ENCODE data around the gene ZNF718.
A peak's percentile ranks its signal among the peaks of the same experiment; 100 is the strongest.

The ZNF718 gene

DNA sequence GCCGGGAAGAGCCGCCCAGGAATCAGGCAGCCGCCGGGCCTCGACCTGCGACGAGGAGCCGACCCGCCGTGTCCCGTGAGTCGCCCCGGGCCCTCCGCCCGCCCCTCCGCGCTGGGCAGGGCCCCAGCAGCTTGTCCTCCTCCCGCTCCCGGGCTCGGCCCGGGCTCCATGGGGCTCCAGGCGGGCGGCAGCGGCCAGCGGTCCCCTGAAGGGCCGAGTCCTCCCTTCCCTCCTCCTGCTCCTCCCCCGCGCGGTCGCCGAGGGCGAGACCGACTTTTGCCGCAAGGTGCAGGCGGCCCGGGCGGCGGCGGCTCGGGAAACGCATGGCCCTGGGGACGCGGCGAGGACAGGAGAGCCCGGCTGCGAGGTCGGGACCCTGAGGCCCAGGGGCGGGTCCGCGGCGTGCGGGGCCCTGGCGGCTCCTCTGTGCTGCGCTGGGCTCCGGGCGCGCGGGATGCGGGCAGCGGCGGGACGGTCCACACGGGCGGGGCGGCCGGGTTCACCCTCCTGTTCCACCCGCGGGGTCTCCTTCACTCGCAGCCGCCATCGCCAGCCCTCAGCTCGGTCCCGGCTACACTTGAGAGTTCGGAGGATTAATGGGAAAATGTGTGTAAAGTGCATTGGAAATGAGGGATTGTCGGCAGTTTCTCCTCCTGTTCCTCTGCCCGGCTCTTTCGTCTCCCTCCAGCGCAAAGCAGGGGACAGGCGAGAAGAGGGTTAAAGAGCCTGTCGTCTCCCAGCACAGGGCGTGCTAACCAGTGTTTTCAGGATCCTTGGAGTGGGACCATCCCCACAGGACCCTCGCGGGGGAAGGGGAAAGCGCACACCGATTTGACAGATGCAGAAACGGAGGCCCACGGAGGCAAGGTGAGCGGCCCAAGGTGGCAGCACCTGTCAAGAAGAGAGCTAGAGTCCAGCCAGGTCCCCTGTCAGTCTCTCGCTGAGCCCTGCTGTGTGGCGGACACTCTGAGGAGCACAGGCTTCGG is 16.6 kb upstream of the ZNF718 start:
- peak; percentile 13 for DNase-seq
- peaks cover 52% of the 10 kb centered on the region for H3K9me3 ChIP-seq (ENCODE audit: severe bottlenecking)
- no peaks in the 10 kb centered on the region for H3K36me3 ChIP-seq
- H3K27ac ChIP-seq, result no peak overlapping the region
- H3K4me3 ChIP-seq (ENCODE audit: low read depth, low read length), result peak overlapping the region; percentile 14; the same call in 1 of the 2 replicates
- TF ChIP-seq CTCF (IDR thresholded peaks at IDR 0.05; ENCODE audit: low read depth, low read length), result no peak
- H3K27me3 ChIP-seq (ENCODE audit: insufficient read depth, low read depth, severe bottlenecking), result peaks cover 52% of the 10 kb centered on the region

- H3K36me3 ChIP-seq, result no peaks in the 10 kb centered on the region
- TF ChIP-seq CTCF (IDR thresholded peaks at IDR 0.05; ENCODE audit: low read depth, low read length), result no peak
- peaks cover 25% of the 10 kb centered on the region for H3K27me3 ChIP-seq (ENCODE audit: insufficient read depth, low read depth, severe bottlenecking)
- DNase-seq, result no peak
- no peak overlapping the region for H3K4me3 ChIP-seq (ENCODE audit: low read depth, low read length)
- H3K9me3 ChIP-seq (ENCODE audit: severe bottlenecking), result peaks cover 29% of the 10 kb centered on the region
- H3K27ac ChIP-seq, result no peak overlapping the region
Measured at GRCh38 chr4:112771-113170, 11.5 kb upstream of the ZNF718 start.

DNA sequence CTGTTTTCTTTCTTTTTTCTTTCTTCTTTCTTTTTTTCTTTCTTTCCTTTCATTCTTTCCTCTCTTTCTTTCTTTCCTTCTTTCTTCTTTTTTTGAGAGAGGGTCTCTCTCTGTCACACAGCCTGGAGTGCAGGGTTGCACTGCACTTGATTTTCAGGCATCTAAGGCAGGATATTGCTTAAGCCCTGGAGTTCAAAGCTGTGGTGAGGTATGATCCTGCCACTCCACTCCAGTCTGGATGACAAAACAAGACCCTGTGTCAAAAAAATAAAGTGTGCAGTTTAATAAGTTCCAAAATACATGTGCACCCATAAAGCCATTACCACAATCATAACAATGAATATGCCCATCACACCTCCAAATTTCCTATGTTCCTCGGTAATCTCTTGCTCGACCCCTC is 10.6 kb upstream of the ZNF718 start:
- no peak for TF ChIP-seq CTCF (IDR thresholded peaks at IDR 0.05; ENCODE audit: low read depth, low read length)

DNA sequence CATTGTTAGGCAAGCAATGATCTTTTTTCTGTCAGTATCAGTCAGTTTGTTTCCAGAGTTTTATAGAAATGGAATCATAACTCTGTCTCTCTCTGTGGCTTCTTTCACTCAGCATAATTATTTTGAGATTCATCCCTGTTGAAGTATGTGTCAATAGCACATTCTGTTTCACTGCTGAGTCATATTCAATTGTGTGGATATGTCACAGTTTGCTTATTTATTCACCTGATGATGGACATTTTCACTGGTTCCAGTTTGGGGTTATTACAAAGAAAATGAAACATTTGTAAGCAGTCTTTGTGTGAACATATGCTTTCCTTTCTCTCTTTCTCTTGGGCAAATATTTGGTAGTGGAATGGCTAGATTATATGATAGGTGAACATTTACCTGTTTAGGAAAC is 10.2 kb upstream of the ZNF718 start:
- TF ChIP-seq CTCF (IDR thresholded peaks at IDR 0.05; ENCODE audit: low read depth, low read length), result no peak
- DNase-seq, result no peak
- H3K36me3 ChIP-seq, result no peaks in the 10 kb centered on the region
- no peak overlapping the region for H3K27ac ChIP-seq
- H3K9me3 ChIP-seq (ENCODE audit: severe bottlenecking), result peaks cover 21% of the 10 kb centered on the region
- peaks cover 12% of the 10 kb centered on the region for H3K27me3 ChIP-seq (ENCODE audit: insufficient read depth, low read depth, severe bottlenecking)
- no peak overlapping the region for H3K4me3 ChIP-seq (ENCODE audit: low read depth, low read length)

More for the DNA sequence above, 10.6 kb upstream of the ZNF718 start:
- Histone ChIP-seq H3K4me3 (ENCODE audit: low read depth, low read length) (no peak overlapping the region), H3K9me3 (ENCODE audit: severe bottlenecking) (peaks cover 21% of the 10 kb centered on the region), H3K27ac (no peak overlapping the region), H3K36me3 (no peaks in the 10 kb centered on the region), H3K27me3 (ENCODE audit: insufficient read depth, low read depth, severe bottlenecking) (peaks cover 16% of the 10 kb centered on the region)
- no peak for DNase-seq

GRCh38 chr4:116499-116898 is 7.8 kb upstream of the ZNF718 start:
- Histone ChIP-seq H3K27me3 (ENCODE audit: insufficient read depth, low read depth, severe bottlenecking) (no peaks in the 10 kb centered on the region), H3K9me3 (ENCODE audit: severe bottlenecking) (peaks cover 11% of the 10 kb centered on the region), H3K4me3 (ENCODE audit: low read depth, low read length) (no peak overlapping the region), H3K27ac (no peak overlapping the region), H3K36me3 (no peaks in the 10 kb centered on the region)
- no peak for TF ChIP-seq CTCF (IDR thresholded peaks at IDR 0.05; ENCODE audit: low read depth, low read length)
- DNase-seq, result no peak
